SK-N-SH (cell line): ENCODE measurements around the gene ANKS1B. TPM values are rescaled to one million over a fixed set of nuclear protein-coding genes. Genes with fewer than 3 reads are reported as not detected.

Experiments
- CTCF ChIA-PET: fragments of 300-600, 350-600 bp; formaldehyde crosslinking; extraction: SDS; loops from one replicate; lab custom pipeline; 2021; lab: Yijun Ruan, JAX
- POLR2A ChIA-PET: fragments of 350-600 bp; sonication (Branson Sonifier 250); formaldehyde crosslinking; extraction: SDS; loops from one replicate; lab custom pipeline; 2020; ENCODE audit warnings: antibody characterized with exemption, inconsistent platforms; lab: Yijun Ruan, JAX
- DNase-seq: peaks from one replicate; pipeline ENCODE4 v3.0.0; 2012
- H2AFZ ChIP-seq: fragments of 200-600 bp; sonication (generic); 2 replicates; pipeline ENCODE4 v1.8.1; 2016; ENCODE audit warnings: antibody characterized with exemption, mild to moderate bottlenecking, low read depth
- H3F3A ChIP-seq: fragments of 200-600 bp; sonication (generic); replicated peaks from 2 replicates; pipeline ENCODE3; 2016; ENCODE audit warnings: antibody characterized with exemption, mild to moderate bottlenecking; ENCODE audit not compliant: insufficient read depth
- H3K27ac ChIP-seq, 2 experiments: fragments of 200-500 bp in 1 of 2; fragments of 200-600 bp in 1 of 2; sonication (Bioruptor generic) in 1 of 2; sonication (generic), shearing (Covaris generic) in 1 of 2; 2 replicates each; pipeline versions ENCODE4 v1.5.1 to v1.6.1; 2014 to 2016; ENCODE audit warnings: low read depth in 2 of 2, inconsistent platforms in 1 of 2, low read length in 1 of 2, mild to moderate bottlenecking in 1 of 2, mixed read lengths in 1 of 2
- H3K27me3 ChIP-seq: fragments of 200-600 bp; sonication (generic), shearing (Covaris generic); 2 replicates; pipeline ENCODE4 v1.6.1; 2016; ENCODE audit warnings: mixed run types; ENCODE audit not compliant: insufficient read depth
- H3K36me3 ChIP-seq, 2 experiments: fragments of 200-500 bp in 1 of 2; fragments of 200-600 bp in 1 of 2; sonication (Bioruptor generic) in 1 of 2; sonication (generic) in 1 of 2; replicated peaks in 1 of 2; 2 replicates each; pipeline versions ENCODE3 to v1.5.1; 2014 to 2016; ENCODE audit warnings: low read length in 1 of 2, mild to moderate bottlenecking in 1 of 2; ENCODE audit not compliant: insufficient read depth in 2 of 2, control insufficient read depth in 1 of 2
- H3K4me1 ChIP-seq, 2 experiments: fragments of 200-500 bp in 1 of 2; fragments of 200-600 bp in 1 of 2; sonication (Bioruptor generic) in 1 of 2; sonication (generic), shearing (Covaris generic) in 1 of 2; 2 replicates each; pipeline versions ENCODE4 v1.5.1 to v1.6.1; 2014 to 2016; ENCODE audit warnings: low read depth in 1 of 2, low read length in 1 of 2, mixed run types in 1 of 2; ENCODE audit not compliant: insufficient read depth in 2 of 2, control insufficient read depth in 1 of 2
- H3K4me2 ChIP-seq: fragments of 200-600 bp; sonication (generic), shearing (Covaris generic); 2 replicates; pipeline ENCODE4 v1.6.1; 2017; ENCODE audit warnings: mixed run types
- H3K4me3 ChIP-seq, 2 experiments: fragments of 200-500 bp in 1 of 2; fragments of 200-600 bp in 1 of 2; sonication (Bioruptor generic) in 1 of 2; sonication (generic), shearing (Covaris generic) in 1 of 2; 2 replicates each; pipeline versions ENCODE4 v1.5.1 to v1.8.1; 2014 to 2016; ENCODE audit warnings: low read depth in 2 of 2, inconsistent platforms in 1 of 2, low read length in 1 of 2, mild to moderate bottlenecking in 1 of 2, mixed read lengths in 1 of 2, moderate library complexity in 1 of 2
- H3K79me2 ChIP-seq: fragments of 200-600 bp; sonication (generic); 2 replicates; pipeline ENCODE4 v1.8.1; 2017; ENCODE audit warnings: mild to moderate bottlenecking; ENCODE audit not compliant: insufficient read depth
- H3K9ac ChIP-seq: fragments of 200-600 bp; sonication (generic); 2 replicates; pipeline ENCODE4 v1.6.1; 2017; ENCODE audit warnings: mixed run types
- H3K9me2 ChIP-seq: fragments of 200-600 bp; sonication (generic); 2 replicates; pipeline ENCODE4 v1.6.1; 2017; ENCODE audit warnings: mixed run types
- H3K9me3 ChIP-seq: fragments of 200-600 bp; sonication (generic); 2 replicates; pipeline ENCODE4 v1.6.1; 2017; ENCODE audit warnings: mixed run types, mild to moderate bottlenecking, moderate library complexity
- H4K20me1 ChIP-seq: fragments of 200-600 bp; sonication (generic); 2 replicates; pipeline ENCODE4 v1.6.1; 2017; ENCODE audit warnings: mild to moderate bottlenecking, mixed run types; ENCODE audit not compliant: insufficient read depth
- CHD2 ChIP-seq: fragments of 150-350 bp; IDR thresholded peaks from 2 replicates; pipeline ENCODE4 v1.6.1; 2018; ENCODE audit warnings: low read length; ENCODE audit not compliant: partially characterized antibody
- CTCF ChIP-seq: fragments of 200-600 bp; sonication (generic); IDR thresholded peaks from 2 replicates; pipeline ENCODE4 v1.6.1; 2017; ENCODE audit warnings: antibody characterized with exemption, mild to moderate bottlenecking, moderate library complexity
- EP300 ChIP-seq, 2 experiments: IDR thresholded peaks; 2 replicates each; pipeline versions ENCODE4 v1.4.0 to v1.6.1; 2012; ENCODE audit warnings: borderline replicate concordance in 1 of 2, low read depth in 1 of 2, low read length in 1 of 2
- MXI1 ChIP-seq: IDR thresholded peaks from 2 replicates; pipeline ENCODE4 v1.6.1; 2012; ENCODE audit warnings: mild to moderate bottlenecking, low read depth, low read length, improper control_type of control experiment
- POLR2AphosphoS5 ChIP-seq: IDR thresholded peaks from 2 replicates; pipeline ENCODE4 v1.6.1; 2012; ENCODE audit warnings: low read depth, low read length
- RAD21 ChIP-seq: IDR thresholded peaks from 2 replicates; pipeline ENCODE4 v1.6.1; 2012; ENCODE audit warnings: mild to moderate bottlenecking, low read length
- RCOR1 ChIP-seq: fragments of 150-350 bp; IDR thresholded peaks from 2 replicates; pipeline ENCODE4 v1.6.1; 2017; ENCODE audit warnings: antibody characterized with exemption, low read length
- REST ChIP-seq: IDR thresholded peaks from 2 replicates; pipeline ENCODE4 v1.6.1; 2012; ENCODE audit warnings: mild to moderate bottlenecking, low read depth, low read length, moderate library complexity
- RFX5 ChIP-seq: IDR thresholded peaks from 2 replicates; pipeline ENCODE4 v1.6.1; 2012; ENCODE audit warnings: mild to moderate bottlenecking, improper control_type of control experiment, low read length
- TAF1 ChIP-seq: IDR thresholded peaks from 2 replicates; pipeline ENCODE4 v1.6.1; 2012; ENCODE audit warnings: low read depth, mild to moderate bottlenecking, low read length, moderate library complexity, borderline replicate concordance
- TCF12 ChIP-seq: IDR thresholded peaks from 2 replicates; pipeline ENCODE4 v1.4.0; 2012
- ZBTB33 ChIP-seq: IDR thresholded peaks from 2 replicates; pipeline ENCODE4 v1.4.0; 2012; ENCODE audit warnings: low read depth, borderline replicate concordance
- WGBS: methylation state at CpG from one replicate; pipeline ENCODE4 v1.1.6; 2017; ENCODE audit warnings: low lambda C conversion rate; 5-methylcytosine and 5-hydroxymethylcytosine counted together
- polyA plus RNA-seq, 3 experiments: library from polyadenylated mRNA; depleted of rRNA; stranded (reverse); fragments of >200 nt; gene quantifications; 2 replicates each; pipeline ENCODE4 v1.2.3, GENCODE V29; 2012

ANKS1B gene
- polyA plus RNA-seq, 1 of the 3 experiments (the other 2 are of a cell fraction): 1.8 TPM

- TF ChIP-seq CTCF: no peak
- TF ChIP-seq ZBTB33: no peak
Measured at GRCh38 chr12:99063182-99063581, 921.6 kb downstream of the ANKS1B start (continued).

DNA sequence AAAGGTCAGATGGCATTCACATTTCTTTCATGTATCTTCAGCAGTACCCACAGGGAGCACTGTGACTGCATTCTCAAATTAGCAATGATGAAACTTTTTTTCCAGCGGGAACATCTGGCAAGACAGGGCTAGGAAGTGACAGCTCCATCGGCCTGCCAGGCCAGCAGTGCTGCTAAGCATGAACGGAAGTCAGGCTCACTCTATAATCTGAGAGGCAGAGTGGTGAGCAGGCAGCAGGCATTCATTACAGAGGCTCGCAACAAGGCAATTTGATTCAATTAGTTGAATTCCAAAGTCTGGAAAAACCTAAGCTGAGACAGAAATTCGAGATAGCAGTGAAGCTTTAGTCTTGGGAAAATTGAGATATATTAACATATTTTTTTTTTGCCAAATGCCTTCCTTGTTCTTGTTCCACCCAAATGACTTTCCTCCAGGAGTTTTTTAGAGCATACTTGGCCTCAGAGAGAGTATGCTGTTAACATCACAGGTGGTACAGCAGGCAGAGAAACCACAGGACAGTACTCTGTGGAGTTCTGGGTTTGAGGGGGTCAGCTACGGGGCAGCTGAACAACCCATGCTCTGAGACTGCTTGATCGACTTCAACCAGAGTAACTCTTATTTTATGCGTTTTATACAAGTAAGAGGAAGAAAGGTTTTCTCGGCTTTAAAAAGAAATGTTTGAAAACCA is 924.8 kb downstream of the ANKS1B start:
- 16% methylated on average over 9 of the region's 9 CpGs for WGBS
- Histone ChIP-seq H3K9me3 (no peaks in the 10 kb centered on the region), H3K4me3 (no peak overlapping the region), H3K27ac (peak overlapping the region; percentile 62 to 70), H4K20me1 (no peaks in the 10 kb centered on the region), H3K9me2 (no peaks in the 10 kb centered on the region), H3F3A (no peaks in the 10 kb centered on the region), H3K4me1 (peaks cover 0 to 6% of the 10 kb centered on the region in 2 experiments; a peak in 2 of 4 replicates), H3K36me3 (no peaks in the 10 kb centered on the region), H2AFZ (peak overlapping the region; percentile 40; the same call in 1 of the 2 replicates), H3K79me2 (no peaks in the 10 kb centered on the region), H3K9ac (no peak overlapping the region), H3K4me2 (no peak overlapping the region), H3K27me3 (no peaks in the 10 kb centered on the region)
- POLR2A ChIA-PET: no interaction called here
- DNase-seq: peak; percentile 75
- TF ChIP-seq RAD21 (peak; percentile 53), RCOR1 (peak; percentile 92), CHD2 (peak; percentile 11), MXI1 (peak; percentile 86), RFX5 (no peak), TAF1 (no peak), CTCF (peak; percentile 17; the same call in 1 of the 2 replicates), REST (no peak), TCF12 (peak; percentile 48; the same call in 1 of the 2 replicates), POLR2AphosphoS5 (no peak), EP300 (IDR thresholded peaks at IDR 0.05; ENCODE audit: borderline replicate concordance in 1 of 2, low read depth in 1 of 2, low read length in 1 of 2) (peak in 1 of 2 experiments; percentile 65; a peak in 1 of 4 replicates)
- CTCF ChIA-PET: interaction anchor here (0.7 to 3.5 kb wide), 4 partner anchors 12 to 1288 kb away, joined by 3 to 29 read pairs (median 4); no protein-coding TSS in a partner anchor
